Measurements from ENCODE around the gene NAA15. TPM values are rescaled to one million over a fixed set of nuclear protein-coding genes. Genes with fewer than 3 reads are reported as not detected.
"Not testable (repeated sequence)": the region's sequence is repeated elsewhere in the genome, so short reads cannot be mapped to it uniquely, and the experiment has no call there.

Gene NAA15
- total RNA-seq, 2 donors from 2014 or later, result 16.5 to 22.8 TPM

DNA sequence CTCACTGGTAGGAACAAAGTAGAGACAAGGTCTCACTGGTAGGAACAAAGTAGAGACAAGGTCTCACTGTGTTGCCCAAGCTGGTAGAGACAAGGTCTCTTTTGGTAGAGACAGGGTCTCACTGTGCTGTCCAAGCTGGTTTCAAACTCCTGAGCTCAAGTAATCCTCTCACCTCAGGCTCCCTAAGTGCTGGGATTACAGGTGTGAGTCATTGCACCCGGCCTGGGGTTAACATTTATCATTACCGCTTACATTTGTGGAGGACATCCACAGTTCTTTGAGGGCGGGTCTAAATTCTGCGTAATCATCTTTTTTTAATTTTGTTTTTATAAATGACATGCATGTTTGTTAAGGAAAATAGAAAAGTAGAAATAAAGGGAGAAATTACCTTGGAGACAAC, 164.6 kb downstream of the NAA15 start:
- TF ChIP-seq, protein P1, sequence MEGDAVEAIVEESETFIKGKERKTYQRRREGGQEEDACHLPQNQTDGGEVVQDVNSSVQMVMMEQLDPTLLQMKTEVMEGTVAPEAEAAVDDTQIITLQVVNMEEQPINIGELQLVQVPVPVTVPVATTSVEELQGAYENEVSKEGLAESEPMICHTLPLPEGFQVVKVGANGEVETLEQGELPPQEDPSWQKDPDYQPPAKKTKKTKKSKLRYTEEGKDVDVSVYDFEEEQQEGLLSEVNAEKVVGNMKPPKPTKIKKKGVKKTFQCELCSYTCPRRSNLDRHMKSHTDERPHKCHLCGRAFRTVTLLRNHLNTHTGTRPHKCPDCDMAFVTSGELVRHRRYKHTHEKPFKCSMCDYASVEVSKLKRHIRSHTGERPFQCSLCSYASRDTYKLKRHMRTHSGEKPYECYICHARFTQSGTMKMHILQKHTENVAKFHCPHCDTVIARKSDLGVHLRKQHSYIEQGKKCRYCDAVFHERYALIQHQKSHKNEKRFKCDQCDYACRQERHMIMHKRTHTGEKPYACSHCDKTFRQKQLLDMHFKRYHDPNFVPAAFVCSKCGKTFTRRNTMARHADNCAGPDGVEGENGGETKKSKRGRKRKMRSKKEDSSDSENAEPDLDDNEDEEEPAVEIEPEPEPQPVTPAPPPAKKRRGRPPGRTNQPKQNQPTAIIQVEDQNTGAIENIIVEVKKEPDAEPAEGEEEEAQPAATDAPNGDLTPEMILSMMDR (IDR thresholded peaks at IDR 0.05), result no peak
- TF ChIP-seq POLR2A (IDR thresholded peaks at IDR 0.05), result no peak
- ATAC-seq (no peak), DNase-seq (no peak)
- H3K27ac ChIP-seq, result no peak overlapping the region
- no peaks in the 10 kb centered on the region for H3K27me3 ChIP-seq
- no peaks in the 10 kb centered on the region for H3K9me3 ChIP-seq
- WGBS, 2 donors, result 70 to 89% methylated on average over 4 of the region's 4 CpGs
- H3K4me3 ChIP-seq, result no peak overlapping the region
- H3K36me3 ChIP-seq (replicated peaks in 1 of 2; ENCODE audit: insufficient read depth in 1 of 2, low read depth in 2 of 2), result no peaks in the 10 kb centered on the region
- intact Hi-C loops (cut with DNase I), result no loop called here
- peaks cover 30% of the 10 kb centered on the region for H3K4me1 ChIP-seq

DNA sequence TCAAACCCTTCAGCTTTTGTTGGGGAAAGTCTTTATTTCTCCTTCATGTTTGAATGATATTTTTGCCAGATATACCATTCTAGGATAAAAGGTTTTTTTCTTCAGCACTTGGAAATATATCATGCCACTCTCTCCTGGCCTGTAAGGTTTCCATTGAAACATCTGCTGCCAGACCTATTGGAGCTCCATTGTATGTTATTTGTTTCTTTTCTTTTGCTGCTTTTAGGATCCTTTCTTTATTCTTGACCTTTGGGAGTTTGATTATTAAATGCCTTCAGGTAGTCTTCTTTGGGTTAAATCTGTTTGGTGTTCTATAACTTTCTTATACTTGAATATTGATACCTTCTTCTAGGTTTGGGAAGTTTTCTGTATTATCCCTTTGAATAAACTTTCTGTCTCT, 167.5 kb downstream of the NAA15 start:
- H3K9me3 ChIP-seq; H3K36me3 ChIP-seq (replicated peaks in 1 of 2; ENCODE audit: insufficient read depth in 1 of 2, low read depth in 2 of 2); intact Hi-C loops (cut with DNase I); H3K27me3 ChIP-seq; DNase-seq; ATAC-seq; H3K4me3 ChIP-seq: not testable (repeated sequence)
- Histone ChIP-seq H3K4me1 (peaks cover 35% of the 10 kb centered on the region), H3K27ac (peak overlapping the region in 1 of 4 donors; percentile 42)

DNA sequence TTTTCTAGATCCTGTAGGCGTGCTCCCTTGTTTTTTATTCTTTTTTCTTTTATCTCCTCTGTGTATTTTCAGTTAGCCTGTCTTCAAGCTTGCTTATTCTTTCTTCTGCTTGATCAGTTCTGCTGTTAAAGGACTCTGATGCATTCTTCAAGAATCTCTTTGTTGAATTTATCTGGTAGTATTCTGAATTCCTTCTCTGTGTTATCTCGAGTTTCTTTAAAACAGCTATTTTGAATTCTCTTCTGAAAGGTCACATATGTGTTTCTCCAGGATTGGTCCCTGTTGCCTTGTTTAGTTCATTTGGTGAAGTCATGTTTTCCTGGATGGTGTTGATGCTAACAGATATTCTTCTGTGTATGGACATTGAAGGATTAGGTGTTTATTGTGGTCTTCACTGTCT, 167.9 kb downstream of the NAA15 start:
- Histone ChIP-seq H3K4me1 (peaks cover 35% of the 10 kb centered on the region), H3K27me3 (no peaks in the 10 kb centered on the region), H3K9me3 (peaks cover 0 to 6% (median 0%) of the 10 kb centered on the region in 3 donors), H3K4me3 (no peak overlapping the region), H3K27ac (peak overlapping the region in 2 of 4 donors; percentile 26 to 42), H3K36me3 (replicated peaks in 1 of 2; ENCODE audit: insufficient read depth in 1 of 2, low read depth in 2 of 2) (peaks cover 0 to 5% of the 10 kb centered on the region in 2 donors)
- ATAC-seq (no peak), DNase-seq (no peak)
- 75 to 81% methylated on average over 2 of the region's 2 CpGs for whole genome bisulfite sequencing, 2 donors
- TF ChIP-seq, protein P1 (IDR thresholded peaks at IDR 0.05), result no peak
- TF ChIP-seq POLR2A (IDR thresholded peaks at IDR 0.05), result no peak
- intact Hi-C loops (cut with DNase I), result no loop called here

Small RNAs within 50 kb of the gene (small RNA-seq; reads per million reads assigned to genes)
- gene RF01225, result not detected
- not detected for gene RNU6-1074P
- gene RNU6-1214P, result not detected

Other genes with a start within 250 kb of the NAA15 start
- 10 to 100 TPM; 25.4 to 42.5 TPM for gene ELF2, start 124.3 kb upstream of the NAA15 start, total RNA-seq
- under 1 TPM in 1 of 2 donors, not detected in 1; 0.78 TPM for gene MGARP, start 21.3 kb upstream of the NAA15 start, total RNA-seq
- gene NDUFC1, start 972 bp downstream of the NAA15 start, total RNA-seq, result 10 to 100 TPM; 16.5 to 24.1 TPM
- gene RAB33B, start 152.6 kb downstream of the NAA15 start, total RNA-seq, result 10 to 100 TPM in 1 of 2 donors, 1 to 10 TPM in 1; 4.0 to 10.1 TPM